Measurements from ENCODE around the gene MYH14.

Gene MYH14

GRCh38 chr19:50268041-50268440 lies 64.6 kb downstream of the MYH14 start:
- Histone ChIP-seq H3K27me3 (ENCODE audit: low read depth, low read length) (no peaks in the 10 kb centered on the region), H3K9me3 (ENCODE audit: insufficient read depth, low read length) (no peaks in the 10 kb centered on the region), H3K4me2 (ENCODE audit: low read length) (no peak overlapping the region), H3K27ac (ENCODE audit: low read length) (no peak overlapping the region), H3K4me1 (ENCODE audit: low read length) (no peaks in the 10 kb centered on the region), H3K9ac (ENCODE audit: low read length) (no peak overlapping the region), H4K20me1 (ENCODE audit: insufficient read depth, low read length) (no peaks in the 10 kb centered on the region), H3K79me2 (ENCODE audit: low read length) (no peaks in the 10 kb centered on the region), H3K4me3 (ENCODE audit: low read length) (no peak overlapping the region), H3K36me3 (replicated peaks; ENCODE audit: low read depth, low read length) (no peaks in the 10 kb centered on the region), H2AFZ (ENCODE audit: low read depth, low read length) (no peak overlapping the region)
- TF ChIP-seq, protein P1, sequence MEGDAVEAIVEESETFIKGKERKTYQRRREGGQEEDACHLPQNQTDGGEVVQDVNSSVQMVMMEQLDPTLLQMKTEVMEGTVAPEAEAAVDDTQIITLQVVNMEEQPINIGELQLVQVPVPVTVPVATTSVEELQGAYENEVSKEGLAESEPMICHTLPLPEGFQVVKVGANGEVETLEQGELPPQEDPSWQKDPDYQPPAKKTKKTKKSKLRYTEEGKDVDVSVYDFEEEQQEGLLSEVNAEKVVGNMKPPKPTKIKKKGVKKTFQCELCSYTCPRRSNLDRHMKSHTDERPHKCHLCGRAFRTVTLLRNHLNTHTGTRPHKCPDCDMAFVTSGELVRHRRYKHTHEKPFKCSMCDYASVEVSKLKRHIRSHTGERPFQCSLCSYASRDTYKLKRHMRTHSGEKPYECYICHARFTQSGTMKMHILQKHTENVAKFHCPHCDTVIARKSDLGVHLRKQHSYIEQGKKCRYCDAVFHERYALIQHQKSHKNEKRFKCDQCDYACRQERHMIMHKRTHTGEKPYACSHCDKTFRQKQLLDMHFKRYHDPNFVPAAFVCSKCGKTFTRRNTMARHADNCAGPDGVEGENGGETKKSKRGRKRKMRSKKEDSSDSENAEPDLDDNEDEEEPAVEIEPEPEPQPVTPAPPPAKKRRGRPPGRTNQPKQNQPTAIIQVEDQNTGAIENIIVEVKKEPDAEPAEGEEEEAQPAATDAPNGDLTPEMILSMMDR (IDR thresholded peaks at IDR 0.05; ENCODE audit: low read depth, low read length), result no peak
- TF ChIP-seq EZH2phosphoT487 (IDR thresholded peaks at IDR 0.05; ENCODE audit: low read depth), result no peak

DNA sequence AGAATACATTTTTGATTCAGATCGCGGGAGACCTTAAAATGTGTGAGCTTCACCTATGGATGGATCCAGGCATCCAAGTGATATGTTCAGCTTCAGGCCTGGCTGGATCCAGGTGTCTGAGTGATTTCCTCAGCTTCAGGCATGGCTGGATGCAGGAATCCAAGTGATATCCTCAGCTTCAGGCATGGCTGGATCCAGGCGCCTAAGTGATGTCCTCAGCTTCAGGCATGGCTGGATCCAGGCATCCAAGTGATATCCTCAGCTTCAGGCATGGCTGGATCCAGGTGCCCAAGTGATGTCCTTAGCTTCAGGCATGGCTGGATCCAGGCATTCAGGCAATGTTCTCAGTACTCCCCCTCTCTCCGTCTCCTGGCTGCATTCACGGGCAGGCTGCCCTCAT lies 65.1 kb downstream of the MYH14 start:
- no peaks in the 10 kb centered on the region for H3K9me3 ChIP-seq (ENCODE audit: insufficient read depth, low read length)
- no peaks in the 10 kb centered on the region for H3K4me1 ChIP-seq (ENCODE audit: low read length)
- H2AFZ ChIP-seq (ENCODE audit: low read depth, low read length), result no peak overlapping the region
- TF ChIP-seq EZH2phosphoT487 (IDR thresholded peaks at IDR 0.05; ENCODE audit: low read depth), result no peak
- TF ChIP-seq, protein P1 (IDR thresholded peaks at IDR 0.05; ENCODE audit: low read depth, low read length), result no peak
- no peak overlapping the region for H3K27ac ChIP-seq (ENCODE audit: low read length)
- H3K27me3 ChIP-seq (ENCODE audit: low read depth, low read length), result no peaks in the 10 kb centered on the region
- no peak overlapping the region for H3K4me2 ChIP-seq (ENCODE audit: low read length)
- no peak overlapping the region for H3K4me3 ChIP-seq (ENCODE audit: low read length)
- H3K36me3 ChIP-seq (replicated peaks; ENCODE audit: low read depth, low read length), result no peaks in the 10 kb centered on the region
- H4K20me1 ChIP-seq (ENCODE audit: insufficient read depth, low read length), result no peaks in the 10 kb centered on the region
- no peak overlapping the region for H3K9ac ChIP-seq (ENCODE audit: low read length)
- H3K79me2 ChIP-seq (ENCODE audit: low read length), result no peaks in the 10 kb centered on the region

- Histone ChIP-seq H4K20me1 (ENCODE audit: insufficient read depth, low read length) (no peaks in the 10 kb centered on the region), H3K36me3 (replicated peaks; ENCODE audit: low read depth, low read length) (no peaks in the 10 kb centered on the region), H3K79me2 (ENCODE audit: low read length) (no peaks in the 10 kb centered on the region), H3K4me3 (ENCODE audit: low read length) (no peak overlapping the region), H3K4me2 (ENCODE audit: low read length) (no peak overlapping the region), H3K27ac (ENCODE audit: low read length) (no peak overlapping the region), H3K9ac (ENCODE audit: low read length) (no peak overlapping the region), H3K9me3 (ENCODE audit: insufficient read depth, low read length) (no peaks in the 10 kb centered on the region), H3K27me3 (ENCODE audit: low read depth, low read length) (no peaks in the 10 kb centered on the region), H2AFZ (ENCODE audit: low read depth, low read length) (no peak overlapping the region), H3K4me1 (ENCODE audit: low read length) (no peaks in the 10 kb centered on the region)
- no peak for TF ChIP-seq EZH2phosphoT487 (IDR thresholded peaks at IDR 0.05; ENCODE audit: low read depth)
- TF ChIP-seq, protein P1 (IDR thresholded peaks at IDR 0.05; ENCODE audit: low read depth, low read length), result no peak
Observed at GRCh38 chr19:50269653-50270052, 66.2 kb downstream of the MYH14 start.

- TF ChIP-seq, protein P1 (IDR thresholded peaks at IDR 0.05; ENCODE audit: low read depth, low read length), result no peak
- Histone ChIP-seq H3K9me3 (ENCODE audit: insufficient read depth, low read length) (no peaks in the 10 kb centered on the region), H3K36me3 (replicated peaks; ENCODE audit: low read depth, low read length) (no peaks in the 10 kb centered on the region), H3K9ac (ENCODE audit: low read length) (no peak overlapping the region), H2AFZ (ENCODE audit: low read depth, low read length) (no peak overlapping the region), H3K27me3 (ENCODE audit: low read depth, low read length) (no peaks in the 10 kb centered on the region), H3K4me3 (ENCODE audit: low read length) (no peak overlapping the region), H3K4me1 (ENCODE audit: low read length) (no peaks in the 10 kb centered on the region), H3K27ac (ENCODE audit: low read length) (no peak overlapping the region), H3K4me2 (ENCODE audit: low read length) (no peak overlapping the region), H4K20me1 (ENCODE audit: insufficient read depth, low read length) (no peaks in the 10 kb centered on the region), H3K79me2 (ENCODE audit: low read length) (no peaks in the 10 kb centered on the region)
Observed at GRCh38 chr19:50272263-50272897, 69.0 kb downstream of the MYH14 start.
